OCI-LY7 (cell line): Measurements from ENCODE around the gene SEC14L2. TPM values are rescaled to one million over a fixed set of nuclear protein-coding genes. Genes with fewer than 3 reads are reported as not detected.

ENCODE experiments used
- BruUV-seq: library from RNA; stranded (reverse); fragments of 400-500 nt; replicated peaks from 2 replicates; lab custom pipeline; 2021; lab: Mats Ljungman, UMichigan
- CTCF ChIA-PET: fragments of 300-600 bp; sonication (Branson Sonifier 250); formaldehyde crosslinking; loops from one replicate; lab custom pipeline; 2022; ENCODE audit warnings: antibody characterized with exemption; ENCODE audit not compliant: unreplicated experiment; lab: Charles Lee
- POLR2A ChIA-PET: fragments of 300-600 bp; sonication (Branson Sonifier 250); formaldehyde crosslinking; loops from one replicate; lab custom pipeline; 2022; ENCODE audit warnings: antibody characterized with exemption; lab: Charles Lee
- DNase-seq: peaks from one replicate; pipeline ENCODE4 v3.0.0-alpha.2; 2015; ENCODE audit warnings: low spot score
- H2AFZ ChIP-seq: fragments of 200-600 bp; sonication (generic), shearing (Covaris generic); 2 replicates; pipeline ENCODE4 v1.6.1; 2014; ENCODE audit warnings: mild to moderate bottlenecking, antibody characterized with exemption, low read length, moderate library complexity
- H3K27ac ChIP-seq: fragments of 200-600 bp; sonication (generic); 2 replicates; pipeline ENCODE4 v1.5.1; 2014; ENCODE audit warnings: mixed run types, low read depth, mild to moderate bottlenecking, moderate library complexity, low read length, inconsistent platforms; ENCODE audit not compliant: poor library complexity, severe bottlenecking
- H3K36me3 ChIP-seq: fragments of 200-600 bp; sonication (generic); 2 replicates; pipeline ENCODE4 v1.6.1; 2014; ENCODE audit warnings: mild to moderate bottlenecking, antibody characterized with exemption, low read length, moderate library complexity, mixed read lengths; ENCODE audit not compliant: insufficient read depth
- H3K4me1 ChIP-seq: fragments of 200-600 bp; sonication (generic); 2 replicates; pipeline ENCODE4 v1.5.1; 2014; ENCODE audit warnings: mild to moderate bottlenecking, low read length; ENCODE audit not compliant: insufficient read depth, poor library complexity, severe bottlenecking
- H3K4me2 ChIP-seq: fragments of 200-600 bp; sonication (generic); 2 replicates; pipeline ENCODE4 v1.6.1; 2014; ENCODE audit warnings: mild to moderate bottlenecking, low read length
- H3K4me3 ChIP-seq: fragments of 200-600 bp; sonication (generic); 2 replicates; pipeline ENCODE4 v1.5.1; 2014; ENCODE audit warnings: mild to moderate bottlenecking, low read depth, low read length; ENCODE audit not compliant: poor library complexity, severe bottlenecking
- H3K79me2 ChIP-seq: fragments of 200-600 bp; sonication (generic); 2 replicates; pipeline ENCODE4 v1.6.1; 2016; ENCODE audit warnings: low read depth, mild to moderate bottlenecking, low read length, moderate library complexity, mixed read lengths; ENCODE audit not compliant: insufficient read depth
- H3K9me2 ChIP-seq: fragments of 200-600 bp; sonication (generic); 2 replicates; pipeline ENCODE4 v1.6.1; 2016; ENCODE audit warnings: mild to moderate bottlenecking, low read length, mixed read lengths; ENCODE audit not compliant: insufficient read depth
- H3K9me3 ChIP-seq: fragments of 200-600 bp; sonication (generic); 2 replicates; pipeline ENCODE4 v1.6.1; 2014; ENCODE audit warnings: mild to moderate bottlenecking, mixed run types, low read length, mixed read lengths
- H4K20me1 ChIP-seq: fragments of 200-600 bp; sonication (generic); 2 replicates; pipeline ENCODE4 v1.6.1; 2014; ENCODE audit warnings: mild to moderate bottlenecking, antibody characterized with exemption, low read length, moderate library complexity, mixed read lengths; ENCODE audit not compliant: insufficient read depth
- CTCF ChIP-seq: fragments of 200-600 bp; sonication (generic); conservative IDR thresholded peaks from 2 replicates; pipeline ENCODE4 v1.5.1; 2014; ENCODE audit warnings: mild to moderate bottlenecking, antibody characterized with exemption, low read length, moderate library complexity, mixed read lengths
- EZH2phosphoT487 ChIP-seq: fragments of 200-600 bp; sonication (generic); IDR thresholded peaks from 2 replicates; pipeline ENCODE4 v1.6.1; 2018; ENCODE audit warnings: low read depth, borderline replicate concordance, mild to moderate bottlenecking, mixed run types, antibody characterized with exemption, low read length, moderate library complexity, mixed read lengths
- intact Hi-C: fragments of 100-400 bp; cut with micrococcal nuclease; formaldehyde crosslinking; loops from one replicate; pipeline ENCODE4 v1.10.0; 2022; ENCODE audit not compliant: unreplicated experiment
- total RNA-seq, 2 experiments: library from RNA; depleted of rRNA in 1 of 2; stranded (reverse); fragments of >200 nt in 1 of 2; shearing (Covaris generic) in 1 of 2; gene quantifications; 2 replicates each; pipeline ENCODE4 v1.2.3, GENCODE V29; 2014 to 2022

The SEC14L2 gene
- total RNA-seq, 2 experiments from 2014 or later, result 0.11 to 0.22 TPM

- no peaks in the 10 kb centered on the region for H3K4me1 ChIP-seq
- no peak overlapping the region for H3K4me3 ChIP-seq
- intact Hi-C loops, result no loop called here
- no peaks in the 10 kb centered on the region for H4K20me1 ChIP-seq
- TF ChIP-seq CTCF, result no peak
- TF ChIP-seq EZH2phosphoT487, result no peak
- ChIA-PET POLR2A (interaction anchor here (5.1 kb wide), 1 partner anchor 12 kb away, joined by 28 read pairs; the partner anchor contains the start of gene MTFP1), CTCF (no interaction called here)
- no peaks in the 10 kb centered on the region for H3K9me2 ChIP-seq
- H3K36me3 ChIP-seq, result peaks cover 12% of the 10 kb centered on the region
- no TSS peak for BruUV-seq
- no peak overlapping the region for H2AFZ ChIP-seq
- no peaks in the 10 kb centered on the region for H3K9me3 ChIP-seq
- no peak overlapping the region for H3K4me2 ChIP-seq
- no peak for DNase-seq
- H3K79me2 ChIP-seq, result no peaks in the 10 kb centered on the region
- no peak overlapping the region for H3K27ac ChIP-seq
These were observed 15.0 kb downstream of the SEC14L2 start for GRCh38 chr22:30411780-30412179.

GRCh38 chr22:30413001-30413400 is 16.2 kb downstream of the SEC14L2 start:
- H3K4me3 ChIP-seq, result no peak overlapping the region
- no peak overlapping the region for H2AFZ ChIP-seq
- H3K9me3 ChIP-seq, result no peaks in the 10 kb centered on the region
- intact Hi-C loops, result no loop called here
- H3K9me2 ChIP-seq, result no peaks in the 10 kb centered on the region
- H3K27ac ChIP-seq, result no peak overlapping the region
- no peak overlapping the region for H3K4me2 ChIP-seq
- no peaks in the 10 kb centered on the region for H3K79me2 ChIP-seq
- no peaks in the 10 kb centered on the region for H3K4me1 ChIP-seq
- no TSS peak for BruUV-seq
- POLR2A ChIA-PET, result interaction anchor here (0.7 to 5.1 kb wide), 2 partner anchors 11 to 73 kb away, joined by 4 to 28 read pairs; partner anchors contain the start of gene MTFP1
- H4K20me1 ChIP-seq, result no peaks in the 10 kb centered on the region
- CTCF ChIA-PET, result no interaction called here
- H3K36me3 ChIP-seq, result peaks cover 20% of the 10 kb centered on the region
- no peak for DNase-seq
- no peak for TF ChIP-seq EZH2phosphoT487
- no peak for TF ChIP-seq CTCF

- H3K9me2 ChIP-seq, result no peaks in the 10 kb centered on the region
- H3K27ac ChIP-seq, result no peak overlapping the region
- DNase-seq, result no peak
- H3K79me2 ChIP-seq, result no peaks in the 10 kb centered on the region
- ChIA-PET POLR2A (interaction anchor here (0.7 to 5.1 kb wide), 2 partner anchors 10 to 31 kb away, joined by 3 to 28 read pairs; partner anchors contain the start of gene MTFP1), CTCF (no interaction called here)
- no peaks in the 10 kb centered on the region for H3K4me1 ChIP-seq
- TF ChIP-seq CTCF (no peak), EZH2phosphoT487 (no peak)
- BruUV-seq, result no TSS peak
- H3K36me3 ChIP-seq, result peaks cover 29% of the 10 kb centered on the region
- H3K9me3 ChIP-seq, result no peaks in the 10 kb centered on the region
- H3K4me2 ChIP-seq, result no peak overlapping the region
- no peaks in the 10 kb centered on the region for H4K20me1 ChIP-seq
- H2AFZ ChIP-seq, result no peak overlapping the region
- intact Hi-C loops, result no loop called here
- no peak overlapping the region for H3K4me3 ChIP-seq
These were observed 17.1 kb downstream of the SEC14L2 start for GRCh38 chr22:30413745-30414524.
